ENCODE results near the gene PAPPA.

DNA sequence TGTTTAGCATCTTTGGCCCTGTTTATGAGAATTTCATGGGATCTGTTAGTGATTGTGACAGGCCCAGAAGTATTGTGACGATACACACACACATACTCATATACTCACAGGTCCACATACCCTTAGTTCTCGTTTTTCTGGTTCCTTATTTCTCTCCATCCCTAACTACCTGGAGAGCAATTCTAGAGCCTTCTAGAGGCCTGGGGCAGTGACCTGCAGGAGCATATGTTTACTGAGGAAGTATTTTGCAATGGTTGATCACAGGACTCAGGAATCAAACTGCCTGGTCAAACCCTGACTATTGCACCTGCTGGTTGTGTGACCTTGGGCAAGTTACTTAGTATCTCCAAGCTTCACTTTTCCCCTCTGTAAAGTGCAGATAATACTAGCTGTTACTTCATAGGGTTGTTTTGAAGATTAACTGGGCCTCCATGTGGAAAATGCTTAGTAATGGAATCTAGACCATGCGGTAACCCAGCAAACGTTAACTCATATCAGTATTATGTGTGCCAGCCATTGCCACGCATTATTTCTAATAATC, 8.7 kb downstream of the PAPPA start:
- TF ChIP-seq, protein P1, sequence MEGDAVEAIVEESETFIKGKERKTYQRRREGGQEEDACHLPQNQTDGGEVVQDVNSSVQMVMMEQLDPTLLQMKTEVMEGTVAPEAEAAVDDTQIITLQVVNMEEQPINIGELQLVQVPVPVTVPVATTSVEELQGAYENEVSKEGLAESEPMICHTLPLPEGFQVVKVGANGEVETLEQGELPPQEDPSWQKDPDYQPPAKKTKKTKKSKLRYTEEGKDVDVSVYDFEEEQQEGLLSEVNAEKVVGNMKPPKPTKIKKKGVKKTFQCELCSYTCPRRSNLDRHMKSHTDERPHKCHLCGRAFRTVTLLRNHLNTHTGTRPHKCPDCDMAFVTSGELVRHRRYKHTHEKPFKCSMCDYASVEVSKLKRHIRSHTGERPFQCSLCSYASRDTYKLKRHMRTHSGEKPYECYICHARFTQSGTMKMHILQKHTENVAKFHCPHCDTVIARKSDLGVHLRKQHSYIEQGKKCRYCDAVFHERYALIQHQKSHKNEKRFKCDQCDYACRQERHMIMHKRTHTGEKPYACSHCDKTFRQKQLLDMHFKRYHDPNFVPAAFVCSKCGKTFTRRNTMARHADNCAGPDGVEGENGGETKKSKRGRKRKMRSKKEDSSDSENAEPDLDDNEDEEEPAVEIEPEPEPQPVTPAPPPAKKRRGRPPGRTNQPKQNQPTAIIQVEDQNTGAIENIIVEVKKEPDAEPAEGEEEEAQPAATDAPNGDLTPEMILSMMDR (conservative IDR thresholded peaks at IDR 0.05; ENCODE audit: low read length): no peak
- no peak for TF ChIP-seq EZH2phosphoT487 (IDR thresholded peaks at IDR 0.05; ENCODE audit: borderline replicate concordance)
